Stimulated activated CD8-positive, alpha-beta memory T cell treated with anti-CD3 and anti-CD28 coated beads, Interleukin-4, amount 100 ng/mL, for 24 hours (primary cell): ENCODE measurements around the gene AKAP6.
"Not testable (repeated sequence)": the region's sequence is repeated elsewhere in the genome, so short reads cannot be mapped to it uniquely, and the experiment has no call there.

ENCODE experiments used
- DNase-seq: peaks from one replicate; pipeline ENCODE4 v3.0.0-alpha.2; 2020; ENCODE audit warnings: low read depth

Gene AKAP6

DNA sequence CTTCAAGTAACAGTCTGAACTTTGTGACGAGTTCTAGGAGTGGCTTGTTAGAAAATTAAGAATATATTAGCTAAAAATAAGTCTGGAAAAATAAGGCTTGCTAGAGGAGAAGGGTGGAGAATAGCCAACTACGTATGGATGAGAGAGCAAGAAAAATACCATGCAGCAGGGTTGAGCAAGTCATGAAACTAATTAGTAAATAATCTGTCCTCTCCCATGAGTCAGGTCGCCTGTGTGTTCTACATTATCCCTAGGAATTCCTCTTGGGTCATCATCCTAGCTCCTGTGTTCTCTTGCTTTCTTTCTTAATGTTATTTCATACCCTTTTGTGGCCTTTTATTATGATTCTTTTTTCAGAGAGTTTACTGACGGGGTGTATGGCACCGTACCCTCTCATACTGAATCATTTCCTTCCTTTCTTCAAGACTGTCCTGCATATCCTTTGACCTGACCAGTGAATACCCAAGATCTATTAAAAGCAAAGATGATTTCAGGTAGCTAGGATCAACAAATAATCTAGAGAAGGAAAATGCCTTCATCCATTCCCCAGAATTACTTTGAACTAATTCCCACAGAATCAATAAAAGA, 432.4 kb downstream of the AKAP6 start:
- DNase-seq: no peak

DNA sequence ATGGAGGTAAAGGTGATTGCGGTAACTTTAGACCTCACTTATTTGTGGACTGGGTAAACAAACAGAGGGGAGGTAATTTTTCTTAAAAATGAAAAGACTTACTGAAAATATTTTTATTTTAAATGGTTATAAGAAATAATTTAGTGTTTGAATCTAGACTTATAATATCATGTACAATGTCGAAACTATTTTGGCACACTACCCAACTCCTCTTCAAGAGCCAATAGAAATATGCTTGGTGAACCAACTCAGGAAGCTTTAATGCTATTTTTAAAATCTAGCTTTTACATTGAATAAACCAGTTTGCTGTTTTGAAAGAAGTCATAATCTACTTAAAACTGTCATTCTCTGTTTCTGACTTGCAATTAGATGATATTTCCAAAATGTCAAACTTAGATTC, 433.8 kb downstream of the AKAP6 start:
- DNase-seq: no peak

DNA sequence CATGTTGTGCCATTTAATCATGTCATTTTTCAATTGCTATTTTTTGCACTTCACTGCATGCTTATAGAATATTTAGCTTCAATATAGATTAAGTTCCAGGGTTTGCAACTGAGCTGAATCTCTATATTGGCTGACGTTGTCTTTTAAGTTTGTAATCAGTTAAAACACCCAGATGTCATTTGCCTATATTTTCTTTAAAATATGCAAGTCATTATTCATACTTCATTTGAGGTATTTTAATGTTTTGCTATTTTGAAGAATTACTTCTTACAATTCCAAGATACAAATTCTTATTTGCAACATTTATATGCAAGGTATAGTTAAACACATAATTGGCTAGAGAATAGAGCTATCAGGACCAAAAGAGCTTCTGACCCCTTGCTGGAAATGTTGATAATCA, 434.6 kb downstream of the AKAP6 start:
- no peak for DNase-seq

DNA sequence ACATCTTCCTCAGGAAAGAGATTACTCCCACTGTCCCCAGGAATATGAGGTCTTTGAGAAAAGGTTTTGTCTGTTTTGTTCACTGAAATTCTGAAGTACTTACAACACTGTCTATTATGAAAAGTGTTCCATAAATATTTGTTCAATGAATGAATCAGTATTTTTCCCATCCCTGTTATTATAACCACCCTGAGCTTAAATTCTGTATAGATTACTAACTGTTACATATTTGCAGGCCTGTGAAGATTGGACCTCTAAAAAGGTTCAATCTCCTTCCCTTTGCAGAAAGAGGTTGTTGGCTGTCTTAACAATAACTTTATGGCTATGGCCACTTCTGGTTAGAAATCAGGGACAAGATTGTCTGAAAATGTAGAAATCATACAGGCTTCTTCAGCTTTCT, 435.0 kb downstream of the AKAP6 start:
- no peak for DNase-seq

DNA sequence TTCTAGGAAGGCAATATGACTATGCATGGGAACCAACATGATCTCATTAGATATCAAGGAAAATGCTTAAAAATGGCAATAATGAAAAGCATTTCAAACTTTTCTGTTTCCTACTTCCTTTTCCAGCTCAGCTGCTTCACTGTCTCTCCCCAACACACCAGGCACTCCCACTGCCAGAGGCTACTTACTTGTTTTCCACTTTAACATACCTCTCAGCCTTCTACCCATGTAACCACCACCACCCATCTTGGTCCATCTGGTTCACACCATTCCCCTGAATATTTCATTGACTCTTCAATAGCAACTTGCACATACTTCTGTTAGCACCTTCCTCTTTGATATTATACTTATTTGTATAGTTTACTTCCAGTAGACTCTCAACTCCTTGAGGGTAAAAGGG, 441.3 kb downstream of the AKAP6 start:
- no peak for DNase-seq

DNA sequence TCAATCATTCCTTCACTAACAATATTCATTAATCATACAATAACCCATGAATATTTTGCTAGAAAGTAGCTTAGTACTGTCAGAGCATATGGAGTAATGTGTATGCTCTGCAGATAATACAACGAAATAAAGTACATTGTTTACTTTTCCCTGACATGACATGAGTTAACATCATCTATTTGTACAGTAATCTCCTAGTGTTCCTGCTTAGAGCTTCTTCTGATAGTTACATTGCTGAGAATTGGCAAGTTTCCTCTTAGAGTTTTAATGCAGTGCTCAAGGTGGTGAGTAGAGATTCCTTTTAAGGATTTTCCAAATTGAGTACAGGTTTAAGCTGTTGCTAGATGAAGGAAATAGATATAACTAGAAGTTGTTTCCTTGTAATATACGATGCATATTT, 445.1 kb downstream of the AKAP6 start:
- no peak for DNase-seq

DNA sequence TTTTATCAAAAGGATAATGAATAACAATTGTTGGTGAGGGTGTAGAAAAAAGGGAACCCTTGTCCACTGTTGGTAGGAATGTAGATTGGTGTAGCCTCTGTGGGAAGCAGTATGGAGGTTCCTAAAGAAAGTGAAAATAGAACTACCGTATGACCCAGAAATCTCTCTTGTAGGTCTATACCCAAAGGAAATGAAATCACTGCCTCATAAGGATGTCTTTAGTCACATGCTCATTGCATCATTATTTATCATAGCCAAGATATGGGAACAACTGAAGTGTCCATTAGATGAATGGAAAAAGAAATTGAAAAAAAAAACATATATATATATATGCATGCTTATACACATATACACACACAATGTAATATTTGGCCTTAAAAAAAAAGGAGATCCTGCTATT, 450.7 kb downstream of the AKAP6 start:
- no peak for DNase-seq

DNA sequence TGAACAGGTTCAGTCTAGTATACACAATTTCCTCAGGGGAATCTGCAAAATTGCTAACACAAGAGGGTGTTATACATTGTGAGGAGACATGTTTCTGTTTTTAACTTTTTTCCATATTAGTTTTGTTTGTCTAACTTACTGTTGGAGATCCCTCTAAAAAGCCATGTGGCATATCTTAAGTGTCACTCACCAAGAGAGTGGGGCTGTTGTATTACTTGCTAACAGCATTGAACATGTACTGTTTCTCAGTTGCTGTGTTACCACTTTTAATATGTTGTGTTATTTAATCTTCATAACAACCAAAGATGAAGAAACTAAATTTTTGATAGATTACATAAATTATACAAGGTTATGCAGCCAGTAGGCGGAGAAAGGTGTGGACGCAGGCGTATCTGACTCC, 455.3 kb downstream of the AKAP6 start:
- no peak for DNase-seq

DNA sequence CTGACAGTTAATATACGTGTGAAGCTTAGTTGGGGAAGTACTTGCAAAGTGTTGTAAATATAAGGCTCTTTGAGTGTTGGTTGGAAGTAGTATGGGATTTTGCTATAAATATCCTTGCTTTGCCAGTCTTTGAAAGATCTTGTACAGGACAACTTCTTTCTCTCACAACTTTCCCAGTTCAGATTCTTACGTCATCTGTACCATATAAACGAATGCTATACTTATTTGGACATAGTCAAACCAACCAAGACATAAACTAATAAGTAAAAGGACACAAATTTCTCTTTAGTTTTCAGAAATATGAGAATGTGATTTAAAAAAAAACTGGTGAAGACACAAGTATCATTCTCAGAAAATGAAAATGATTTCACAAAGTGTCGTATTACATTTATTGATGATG, 456.5 kb downstream of the AKAP6 start:
- no peak for DNase-seq

DNA sequence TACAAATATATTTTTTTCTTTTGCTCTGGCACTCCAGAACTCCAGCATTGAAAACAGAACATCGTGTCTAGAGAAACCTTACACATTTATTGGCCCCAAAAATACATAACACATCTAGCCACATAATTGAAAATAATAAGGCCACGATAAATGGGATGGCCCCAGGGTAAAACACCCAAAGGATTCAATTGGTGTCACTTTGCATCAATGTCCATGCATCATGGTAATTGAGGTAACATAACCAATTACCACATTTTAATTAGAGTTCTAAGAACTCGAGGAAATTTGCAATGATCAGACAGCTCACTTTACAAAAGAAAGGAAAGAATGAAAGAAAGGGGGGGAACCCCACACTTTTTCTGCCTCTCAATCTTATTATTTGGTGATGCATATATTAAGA, 457.8 kb downstream of the AKAP6 start:
- no peak for DNase-seq

DNA sequence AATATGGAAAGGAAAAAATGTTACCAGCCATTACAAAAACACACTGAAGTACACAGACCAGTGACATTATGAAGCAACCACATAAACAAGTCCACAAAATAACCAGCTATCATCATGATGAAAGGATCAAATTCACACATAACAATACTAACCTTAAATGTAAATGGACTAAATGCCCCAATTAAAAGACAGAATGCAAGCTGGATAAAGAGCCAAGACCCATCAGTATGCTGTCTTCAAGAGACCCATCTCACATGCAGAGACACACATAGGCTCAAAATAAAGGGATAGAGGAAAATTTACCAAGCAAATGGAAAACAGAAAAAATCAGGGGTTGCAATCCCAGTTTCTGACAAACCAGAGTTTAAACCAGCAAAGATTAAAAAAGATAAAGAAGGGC, 463.9 kb downstream of the AKAP6 start:
- DNase-seq: not testable (repeated sequence)

DNA sequence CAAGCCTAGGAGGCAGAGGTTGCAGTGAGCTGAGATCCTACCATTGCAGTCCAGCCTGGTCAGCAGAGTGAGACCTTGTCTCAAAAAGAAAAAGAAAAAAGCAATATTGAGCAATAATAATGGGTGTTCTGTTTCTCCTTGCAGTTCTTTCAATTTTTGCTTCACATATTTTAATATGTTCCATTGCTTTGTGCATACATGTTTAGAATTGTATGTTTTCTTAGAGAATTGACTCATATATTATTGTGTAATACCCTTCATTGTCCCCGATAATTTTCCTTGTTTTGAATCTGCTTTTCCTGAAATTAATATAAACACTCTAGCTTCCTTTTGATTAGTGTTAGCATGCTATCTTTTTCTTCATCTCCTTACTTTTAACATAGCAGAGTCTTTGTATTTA, 471.2 kb downstream of the AKAP6 start:
- DNase-seq: no peak

DNA sequence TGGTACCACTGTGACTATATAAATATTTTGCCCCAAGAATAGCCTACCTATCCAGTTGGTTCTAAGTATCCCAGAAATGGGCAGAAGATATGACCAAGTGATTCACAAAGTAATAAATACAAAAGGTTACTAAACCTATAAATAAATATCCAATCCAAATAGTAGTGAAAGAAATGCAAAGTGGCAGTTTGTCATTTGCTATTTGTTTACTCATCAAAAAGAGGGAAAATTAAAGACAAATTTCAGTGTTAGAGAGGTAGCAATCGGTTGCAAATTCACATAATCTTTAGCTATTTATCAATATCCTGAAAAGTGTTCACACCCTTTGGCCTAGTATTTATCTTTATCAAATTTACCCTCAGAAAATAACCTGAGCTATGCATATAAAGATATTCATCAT, 473.2 kb downstream of the AKAP6 start:
- DNase-seq: no peak

DNA sequence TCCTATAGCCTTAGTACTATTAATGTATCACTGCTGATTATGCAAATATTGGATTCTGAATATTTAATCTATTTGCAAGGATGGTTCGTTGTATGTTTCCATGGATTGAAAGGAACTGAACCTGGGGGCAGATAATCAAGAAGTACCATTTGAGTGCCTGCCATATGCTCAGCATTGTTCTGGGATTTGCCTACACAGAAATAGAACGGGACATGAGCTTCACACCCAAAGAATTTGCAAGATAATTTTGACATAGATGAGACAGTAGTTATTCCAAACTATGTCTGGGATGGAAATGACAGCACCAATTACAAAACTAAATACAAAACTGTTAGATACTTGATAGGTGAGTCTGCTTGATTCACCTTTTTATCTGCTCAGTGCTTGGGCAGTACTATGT, 476.9 kb downstream of the AKAP6 start:
- DNase-seq: no peak

DNA sequence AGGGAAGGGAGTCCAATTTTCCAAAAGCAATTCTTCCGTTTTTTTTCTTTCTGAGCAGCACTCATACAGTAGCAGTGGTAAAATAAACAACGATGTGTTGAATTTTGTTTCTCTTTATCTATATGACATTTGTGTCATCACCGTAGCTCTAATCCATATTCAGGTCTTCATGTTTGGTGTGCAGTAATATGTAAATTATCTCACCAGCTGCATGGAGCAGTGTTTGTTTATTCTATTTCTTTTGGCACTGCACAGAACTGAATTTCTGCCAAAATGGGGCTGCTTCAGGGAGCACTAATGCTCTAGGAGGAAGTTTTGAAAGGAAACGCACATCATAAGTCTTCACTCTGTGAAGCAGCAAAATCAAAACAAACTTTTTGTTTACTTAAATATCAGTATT, 479.5 kb downstream of the AKAP6 start:
- no peak for DNase-seq

DNA sequence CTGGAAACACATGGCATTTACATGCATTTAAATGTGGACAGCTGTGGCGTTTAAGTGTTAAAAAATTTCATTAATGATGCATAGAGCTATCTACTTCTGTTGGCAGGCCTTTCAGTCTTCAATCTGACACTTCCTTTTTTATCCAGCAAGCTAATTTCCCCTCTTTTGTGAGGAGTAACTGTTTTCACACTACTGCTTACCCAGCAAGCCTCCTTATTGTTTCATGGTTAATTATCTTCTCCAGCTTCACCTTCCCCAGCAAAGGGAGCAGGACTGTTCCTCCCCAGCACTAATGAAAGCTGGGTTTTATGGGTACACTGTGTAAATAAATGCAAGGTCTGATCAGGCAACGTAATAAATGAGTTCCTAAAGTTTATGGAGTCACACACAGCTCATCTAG, 480.2 kb downstream of the AKAP6 start:
- DNase-seq: no peak

DNA sequence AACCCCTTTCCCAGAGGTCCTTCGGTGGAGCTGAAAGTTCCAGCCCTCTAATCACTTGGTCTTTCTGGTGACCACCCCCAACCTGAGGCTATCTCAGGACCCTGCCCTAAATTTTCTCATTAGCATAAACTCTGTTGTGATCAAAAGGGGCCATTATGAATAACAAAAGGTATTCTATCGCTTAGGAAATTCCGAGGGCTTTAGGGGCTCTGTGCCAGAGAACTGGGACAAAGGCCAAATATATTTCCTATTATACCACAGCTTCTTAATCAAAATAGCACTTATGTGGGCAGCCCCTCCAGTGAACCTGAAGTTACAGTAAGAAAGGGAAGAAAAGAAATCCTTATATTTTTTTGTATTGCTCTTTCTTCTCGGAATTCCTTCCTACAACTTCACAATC, 484.3 kb downstream of the AKAP6 start:
- no peak for DNase-seq

DNA sequence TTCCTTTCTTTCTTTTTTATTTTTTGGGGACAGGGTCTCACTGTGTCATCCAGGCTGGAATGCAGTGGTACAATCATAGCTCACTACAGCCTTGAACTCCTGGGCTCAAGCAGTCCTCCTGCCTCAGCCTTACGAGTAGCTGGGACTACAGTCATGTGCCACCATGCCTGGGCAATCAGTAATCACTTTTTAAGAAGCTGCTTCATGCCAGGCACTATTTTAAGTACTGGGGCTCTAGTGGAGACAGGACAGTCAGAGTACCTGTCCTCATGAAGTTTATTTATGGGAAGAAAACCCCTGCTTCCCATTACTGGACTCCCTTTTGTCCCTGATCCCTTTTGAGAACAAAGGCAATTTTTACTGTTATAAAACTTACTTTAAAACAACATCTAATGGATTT, 485.6 kb downstream of the AKAP6 start:
- DNase-seq: no peak

DNA sequence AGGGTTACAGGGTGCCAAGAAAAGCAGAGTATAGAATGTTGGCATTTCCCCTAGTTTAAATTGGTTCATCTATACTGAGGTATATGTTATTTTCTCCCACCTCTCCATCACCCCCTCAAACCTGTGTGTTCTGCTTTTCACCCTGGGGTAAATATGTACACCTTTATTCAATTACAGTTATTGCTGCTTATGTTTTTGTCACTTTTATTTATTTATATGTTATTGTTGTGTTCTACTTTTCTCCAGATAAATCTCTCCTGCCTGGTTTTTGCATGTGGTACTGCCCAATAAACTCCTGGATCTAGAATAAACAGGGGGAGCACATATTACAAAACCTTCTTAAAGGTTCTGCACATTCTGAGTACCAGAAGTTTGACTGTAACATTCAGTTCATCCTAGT, 487.5 kb downstream of the AKAP6 start:
- no peak for DNase-seq

DNA sequence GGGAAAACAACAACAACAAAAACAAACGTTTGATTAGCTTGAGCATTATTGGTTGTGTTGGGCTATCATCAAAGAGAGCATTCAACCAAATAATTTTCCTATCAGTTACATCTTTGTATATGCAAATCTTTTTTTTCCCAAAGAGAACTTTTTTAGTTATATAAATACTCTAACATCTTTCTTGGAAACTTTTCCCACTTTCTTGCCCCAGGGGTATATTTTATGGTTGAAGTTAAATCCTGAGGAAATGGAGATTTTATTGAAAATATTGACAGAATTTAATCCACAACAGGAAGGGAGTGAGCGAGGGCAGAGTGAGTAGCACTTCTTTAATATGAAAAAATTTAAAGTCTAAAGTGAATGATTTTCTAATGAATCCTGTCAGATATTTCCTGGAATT, 488.7 kb downstream of the AKAP6 start:
- no peak for DNase-seq

DNA sequence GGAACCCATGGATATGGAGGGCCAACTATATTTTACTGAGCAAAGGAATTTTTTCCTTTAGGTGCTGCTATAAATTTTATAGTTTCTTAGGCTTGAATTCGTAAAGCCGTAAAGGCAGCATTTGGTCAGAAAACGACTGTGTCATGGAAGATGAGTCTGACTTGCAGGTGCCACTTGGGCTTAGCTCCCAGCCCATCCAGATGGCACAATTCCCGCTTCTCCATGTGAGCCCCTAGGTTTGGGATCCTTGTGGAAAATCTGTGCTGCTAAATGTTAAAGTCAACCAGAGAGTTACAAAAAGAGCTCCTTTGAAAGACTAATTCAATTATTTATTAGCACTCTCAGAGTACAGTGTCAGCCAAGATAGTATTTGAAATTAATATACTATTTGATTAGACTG, 489.5 kb downstream of the AKAP6 start:
- DNase-seq: no peak

DNA sequence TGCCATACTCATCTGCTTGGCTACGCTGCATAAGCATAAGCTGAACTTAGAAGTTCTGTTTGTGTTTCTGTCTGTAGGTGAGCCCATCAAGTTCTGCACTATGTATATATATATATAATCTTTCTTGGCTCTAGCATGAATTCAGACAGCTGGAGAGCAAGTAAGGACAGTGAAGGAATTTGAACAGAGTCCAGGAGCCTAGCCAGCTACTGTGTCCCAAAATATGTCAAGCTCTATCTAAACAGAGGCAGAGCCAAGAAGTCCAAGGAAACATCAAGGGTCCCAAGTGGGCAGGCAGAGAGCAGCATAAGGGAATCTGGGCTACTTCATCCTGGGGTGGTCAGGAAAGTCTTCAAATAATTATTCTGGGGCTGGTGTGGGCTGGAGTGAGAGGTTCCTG, 491.1 kb downstream of the AKAP6 start:
- DNase-seq: no peak

DNA sequence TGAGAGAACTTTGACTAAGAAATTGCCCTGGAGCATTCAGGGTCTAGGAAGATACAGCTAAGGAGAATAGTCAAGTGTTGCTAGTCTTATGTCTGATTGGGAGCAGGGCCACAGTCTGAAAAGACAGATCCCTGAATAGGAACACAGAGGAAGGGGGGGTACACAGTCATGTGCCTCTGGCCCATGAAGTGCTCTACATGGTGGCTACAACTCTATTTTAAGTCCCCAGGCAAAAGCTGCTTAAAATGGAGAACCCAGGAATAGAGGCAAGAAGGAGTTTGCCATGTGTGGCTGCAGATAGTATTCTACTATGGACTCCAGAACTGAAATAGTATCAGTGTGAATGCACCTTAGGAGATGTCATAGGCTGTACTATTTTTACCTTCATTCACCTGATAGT, 491.6 kb downstream of the AKAP6 start:
- DNase-seq: no peak

DNA sequence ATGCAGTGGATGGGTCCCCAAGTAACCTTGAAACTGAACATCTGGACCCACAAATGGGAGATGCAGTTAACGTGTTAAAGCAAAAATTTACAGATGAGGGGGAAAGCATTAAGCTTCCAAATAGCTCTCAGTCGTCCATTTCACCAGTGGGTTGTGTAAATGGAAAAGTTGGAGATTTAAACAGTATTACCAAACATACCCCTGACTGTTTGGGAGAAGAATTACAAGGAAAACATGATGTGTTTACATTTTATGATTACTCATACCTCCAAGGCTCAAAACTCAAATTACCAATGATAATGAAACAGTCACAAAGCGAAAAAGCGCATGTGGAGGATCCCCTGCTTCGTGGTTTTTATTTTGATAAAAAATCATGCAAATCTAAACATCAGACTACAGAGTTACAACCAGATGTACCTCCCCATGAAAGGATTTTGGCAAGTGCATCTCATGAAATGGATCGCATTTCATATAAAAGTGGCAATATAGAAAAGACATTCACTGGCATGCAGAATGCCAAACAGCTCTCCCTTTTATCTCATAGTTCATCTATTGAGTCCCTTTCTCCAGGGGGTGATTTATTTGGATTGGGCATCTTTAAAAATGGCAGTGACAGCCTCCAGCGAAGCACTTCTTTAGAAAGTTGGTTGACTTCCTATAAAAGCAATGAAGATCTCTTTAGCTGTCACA, 493.0 kb downstream of the AKAP6 start:
- DNase-seq: no peak

DNA sequence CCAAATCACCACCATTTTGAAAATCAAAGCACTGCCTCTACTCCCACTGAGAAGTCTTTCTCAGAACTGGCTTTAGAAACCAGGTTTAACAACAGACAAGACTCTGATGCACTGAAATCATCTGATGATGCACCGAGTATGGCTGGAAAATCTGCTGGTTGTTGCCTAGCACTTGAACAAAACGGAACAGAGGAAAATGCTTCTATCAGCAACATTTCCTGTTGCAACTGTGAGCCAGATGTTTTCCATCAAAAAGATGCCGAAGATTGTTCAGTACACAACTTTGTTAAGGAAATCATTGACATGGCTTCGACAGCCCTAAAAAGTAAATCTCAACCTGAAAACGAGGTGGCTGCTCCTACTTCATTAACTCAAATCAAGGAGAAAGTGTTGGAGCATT, 494.6 kb downstream of the AKAP6 start:
- DNase-seq: no peak
